Transverse colon (tissue), 3 donors: ENCODE data around the gene EMC10.

Experiments
- EP300 ChIP-seq: sonication (generic); formaldehyde crosslinking; IDR thresholded peaks from one replicate; pipeline ENCODE4 v1.6.1; 2017; ENCODE audit warnings: antibody characterized with exemption, low read depth
- POLR2A ChIP-seq: fragments of 450-650 bp; IDR thresholded peaks from one replicate; pipeline ENCODE4 v1.6.1; 2016; ENCODE audit warnings: antibody characterized with exemption, mild to moderate bottlenecking, moderate library complexity
- TF ChIP-seq, protein P1 (sequence below), 5 experiments: fragments of 200-600 bp in 3 of 5; fragments of 450-650 bp in 2 of 5; sonication (generic) in 3 of 5; IDR thresholded peaks; 1 replicate in 2 of 5; 2 replicates in 3 of 5; pipeline ENCODE4 v1.5.1; 2016 to 2017; ENCODE audit warnings: antibody characterized with exemption in 5 of 5, inconsistent platforms in 3 of 5, mild to moderate bottlenecking in 2 of 5, moderate library complexity in 1 of 5

GRCh38 chr19:50534478-50534877 lies 58.2 kb downstream of the EMC10 start:
- TF ChIP-seq, protein P1, sequence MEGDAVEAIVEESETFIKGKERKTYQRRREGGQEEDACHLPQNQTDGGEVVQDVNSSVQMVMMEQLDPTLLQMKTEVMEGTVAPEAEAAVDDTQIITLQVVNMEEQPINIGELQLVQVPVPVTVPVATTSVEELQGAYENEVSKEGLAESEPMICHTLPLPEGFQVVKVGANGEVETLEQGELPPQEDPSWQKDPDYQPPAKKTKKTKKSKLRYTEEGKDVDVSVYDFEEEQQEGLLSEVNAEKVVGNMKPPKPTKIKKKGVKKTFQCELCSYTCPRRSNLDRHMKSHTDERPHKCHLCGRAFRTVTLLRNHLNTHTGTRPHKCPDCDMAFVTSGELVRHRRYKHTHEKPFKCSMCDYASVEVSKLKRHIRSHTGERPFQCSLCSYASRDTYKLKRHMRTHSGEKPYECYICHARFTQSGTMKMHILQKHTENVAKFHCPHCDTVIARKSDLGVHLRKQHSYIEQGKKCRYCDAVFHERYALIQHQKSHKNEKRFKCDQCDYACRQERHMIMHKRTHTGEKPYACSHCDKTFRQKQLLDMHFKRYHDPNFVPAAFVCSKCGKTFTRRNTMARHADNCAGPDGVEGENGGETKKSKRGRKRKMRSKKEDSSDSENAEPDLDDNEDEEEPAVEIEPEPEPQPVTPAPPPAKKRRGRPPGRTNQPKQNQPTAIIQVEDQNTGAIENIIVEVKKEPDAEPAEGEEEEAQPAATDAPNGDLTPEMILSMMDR (IDR thresholded peaks at IDR 0.05) = no peak
- TF ChIP-seq POLR2A (no peak), EP300 (no peak)
